AG04450 (cell line): ENCODE measurements around the gene TMEM94. TPM values are rescaled to one million over a fixed set of nuclear protein-coding genes. Genes with fewer than 3 reads are reported as not detected.

ENCODE experiments used
- CTCF ChIA-PET: fragments of 300-600, 350-600 bp; formaldehyde crosslinking; extraction: SDS; loops from one replicate; lab custom pipeline; 2022; ENCODE audit warnings: antibody characterized with exemption, inconsistent platforms; lab: Charles Lee
- POLR2A ChIA-PET: fragments of 350-600 bp; formaldehyde crosslinking; extraction: SDS; loops from one replicate; lab custom pipeline; 2021; ENCODE audit warnings: antibody characterized with exemption, inconsistent platforms; lab: Yijun Ruan, JAX
- DNase-seq: peaks from one replicate; pipeline ENCODE4 v3.0.0-alpha.2; 2011; ENCODE audit warnings: low read depth, low spot score
- H3K27ac ChIP-seq: one replicate; pipeline ENCODE4 v1.5.1; 2012; ENCODE audit warnings: low read depth, low read length, control low read depth
- H3K27me3 ChIP-seq: one replicate; pipeline ENCODE4 v1.6.0; 2012; ENCODE audit warnings: low read length; ENCODE audit not compliant: control insufficient read depth, insufficient read depth
- H3K4me3 ChIP-seq: 2 replicates; pipeline ENCODE4 v1.5.1; 2011; ENCODE audit warnings: mild to moderate bottlenecking, low read depth, low read length, control low read depth
- H3K9me3 ChIP-seq: 2 replicates; pipeline ENCODE4 v1.5.1; 2012; ENCODE audit warnings: low read length; ENCODE audit not compliant: control insufficient read depth, insufficient read depth
- polyA plus RNA-seq: library from polyadenylated mRNA; depleted of rRNA; stranded (reverse); fragments of >200 nt; gene quantifications from 2 replicates; pipeline ENCODE4 v1.2.3, GENCODE V29; 2011
- TF ChIP-seq, protein P1 (sequence below): IDR thresholded peaks from 2 replicates; pipeline ENCODE4 v1.5.1; 2011; ENCODE audit warnings: low read depth, low read length, control low read depth, inconsistent platforms

The TMEM94 gene
- polyA plus RNA-seq, 1 experiment = 14.8 TPM

DNA sequence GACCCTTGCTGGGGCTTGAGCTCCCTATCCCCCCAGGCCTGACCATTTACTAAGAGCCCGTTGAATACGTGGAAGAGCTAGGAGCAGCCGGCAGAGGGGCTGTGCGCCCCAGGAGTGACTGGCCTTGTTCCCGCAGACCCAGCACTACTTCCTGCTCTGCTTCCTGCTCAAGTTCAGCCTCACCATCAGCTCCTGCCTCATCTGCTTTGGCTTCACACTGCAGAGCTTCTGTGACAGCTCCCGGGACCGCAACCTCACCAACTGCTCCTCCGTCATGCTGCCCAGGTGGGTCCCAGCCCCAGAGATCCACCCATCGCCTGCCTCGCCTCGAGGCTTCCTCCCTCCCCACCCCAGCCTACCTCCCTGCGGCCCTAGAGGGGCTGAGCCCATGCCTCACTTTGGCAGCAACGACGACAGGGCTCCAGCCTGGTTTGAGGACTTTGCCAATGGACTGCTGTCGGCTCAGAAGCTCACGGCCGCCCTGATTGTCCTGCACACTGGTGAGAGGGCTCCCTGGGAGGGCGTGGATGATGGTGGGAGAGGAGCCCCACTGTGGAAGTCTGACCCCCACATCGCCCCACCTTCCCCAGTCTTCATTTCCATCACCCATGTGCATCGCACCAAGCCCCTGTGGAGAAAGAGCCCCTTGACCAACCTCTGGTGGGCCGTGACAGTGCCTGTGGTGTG is 41.7 kb downstream of the TMEM94 start:
- ChIA-PET POLR2A (interaction anchor here (0.5 to 1.1 kb wide), 3 partner anchors 18 to 235 kb away, joined by 3 to 4 read pairs (median 3); partner anchors contain the start of genes TMEM94 and TSEN54), CTCF (interaction anchor here (0.8 kb wide), 1 partner anchor 258 kb away, joined by 3 read pairs; no protein-coding TSS in a partner anchor)
- no peak overlapping the region for H3K27ac ChIP-seq
- no peak for DNase-seq
- H3K27me3 ChIP-seq = no peaks in the 10 kb centered on the region
- H3K9me3 ChIP-seq = no peaks in the 10 kb centered on the region; the same call in 1 of the 2 replicates
- H3K4me3 ChIP-seq = no peak overlapping the region
- TF ChIP-seq, protein P1, sequence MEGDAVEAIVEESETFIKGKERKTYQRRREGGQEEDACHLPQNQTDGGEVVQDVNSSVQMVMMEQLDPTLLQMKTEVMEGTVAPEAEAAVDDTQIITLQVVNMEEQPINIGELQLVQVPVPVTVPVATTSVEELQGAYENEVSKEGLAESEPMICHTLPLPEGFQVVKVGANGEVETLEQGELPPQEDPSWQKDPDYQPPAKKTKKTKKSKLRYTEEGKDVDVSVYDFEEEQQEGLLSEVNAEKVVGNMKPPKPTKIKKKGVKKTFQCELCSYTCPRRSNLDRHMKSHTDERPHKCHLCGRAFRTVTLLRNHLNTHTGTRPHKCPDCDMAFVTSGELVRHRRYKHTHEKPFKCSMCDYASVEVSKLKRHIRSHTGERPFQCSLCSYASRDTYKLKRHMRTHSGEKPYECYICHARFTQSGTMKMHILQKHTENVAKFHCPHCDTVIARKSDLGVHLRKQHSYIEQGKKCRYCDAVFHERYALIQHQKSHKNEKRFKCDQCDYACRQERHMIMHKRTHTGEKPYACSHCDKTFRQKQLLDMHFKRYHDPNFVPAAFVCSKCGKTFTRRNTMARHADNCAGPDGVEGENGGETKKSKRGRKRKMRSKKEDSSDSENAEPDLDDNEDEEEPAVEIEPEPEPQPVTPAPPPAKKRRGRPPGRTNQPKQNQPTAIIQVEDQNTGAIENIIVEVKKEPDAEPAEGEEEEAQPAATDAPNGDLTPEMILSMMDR = no peak

- TF ChIP-seq, protein P1 = no peak
- POLR2A ChIA-PET = interaction anchor here (0.5 to 1.1 kb wide), 3 partner anchors 10 to 236 kb away, joined by 3 to 4 read pairs (median 3); partner anchors contain the start of gene TSEN54
Observed at GRCh38 chr17:75498726-75499213, 42.3 kb downstream of the TMEM94 start.

GRCh38 chr17:75499313-75500022 is 43.0 kb downstream of the TMEM94 start:
- ChIA-PET POLR2A (interaction anchor here (0.6 to 1.1 kb wide), 3 partner anchors 9 to 74 kb away, joined by 3 read pairs; partner anchors contain the start of gene TSEN54), CTCF (no interaction called here)
- H3K9me3 ChIP-seq = no peaks in the 10 kb centered on the region; the same call in 1 of the 2 replicates
- no peaks in the 10 kb centered on the region for H3K27me3 ChIP-seq
- no peak overlapping the region for H3K27ac ChIP-seq
- no peak overlapping the region for H3K4me3 ChIP-seq
- TF ChIP-seq, protein P1 = no peak
- no peak for DNase-seq

More at GRCh38 chr17:75498726-75499213, 42.3 kb downstream of the TMEM94 start:
- Histone ChIP-seq H3K4me3 (no peak overlapping the region), H3K9me3 (no peaks in the 10 kb centered on the region; the same call in 1 of the 2 replicates), H3K27me3 (no peaks in the 10 kb centered on the region), H3K27ac (no peak overlapping the region)
- CTCF ChIA-PET = no interaction called here
- no peak for DNase-seq

DNA sequence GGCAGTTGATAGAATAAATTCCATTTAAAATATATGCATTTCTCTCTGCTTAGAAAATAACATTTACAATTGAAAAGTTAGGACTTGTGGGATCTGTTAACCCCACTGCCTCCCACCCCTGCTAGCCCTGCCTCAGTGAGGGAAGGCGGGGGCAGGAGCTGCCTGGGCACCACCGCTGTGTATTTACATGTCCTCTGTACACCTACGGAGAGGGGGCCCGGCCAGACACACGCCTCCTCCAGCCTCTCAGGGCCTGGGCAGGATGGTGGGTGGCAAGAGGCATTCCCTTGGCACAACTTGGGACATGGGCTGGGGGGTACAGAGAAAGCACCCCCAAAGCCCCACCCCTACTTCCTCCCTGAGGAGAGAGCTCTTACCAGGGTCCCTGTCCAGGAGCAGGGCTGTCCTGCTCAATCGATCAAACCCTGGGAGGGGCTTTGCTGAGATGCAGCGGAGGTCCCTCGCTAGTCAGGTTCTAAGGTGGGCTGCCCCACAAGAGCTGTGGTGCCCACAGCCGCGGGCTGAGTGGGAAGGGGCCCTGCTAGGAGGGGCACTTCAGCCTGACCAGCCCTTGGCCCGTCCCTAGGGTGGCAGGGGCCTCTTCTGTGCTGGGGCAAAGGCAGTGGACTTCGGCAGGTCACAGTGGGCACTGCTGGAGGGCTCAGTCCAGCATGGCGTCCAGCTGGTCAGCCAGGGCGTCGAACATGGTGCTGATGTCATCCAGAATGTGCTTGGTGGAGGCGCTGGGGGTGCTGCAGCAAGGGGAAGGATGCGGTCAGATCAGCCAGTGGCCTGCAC is 44.2 kb downstream of the TMEM94 start:
- POLR2A ChIA-PET = no interaction called here
- no peak for DNase-seq
- H3K27me3 ChIP-seq = no peaks in the 10 kb centered on the region
- TF ChIP-seq, protein P1 = no peak
- no peaks in the 10 kb centered on the region; the same call in 1 of the 2 replicates for H3K9me3 ChIP-seq
- no peak overlapping the region for H3K27ac ChIP-seq
- CTCF ChIA-PET = no interaction called here
- no peak overlapping the region for H3K4me3 ChIP-seq
